Cardiac septum (tissue), 1 donor: ENCODE measurements around the gene CBFA2T3. TPM values are rescaled to one million over a fixed set of nuclear protein-coding genes. Genes with fewer than 3 reads are reported as not detected.

Source experiments
- DNase-seq: peaks from one replicate; pipeline ENCODE4 v3.0.0-alpha.2; 2020; ENCODE audit warnings: low spot score
- intact Hi-C: fragments of 100-400 bp; cut with DNase I; formaldehyde crosslinking; loops from one replicate; pipeline ENCODE4 v1.14.0; 2022
- total RNA-seq: library from RNA; stranded (reverse); fragmentation: NEBNext Ultra II Directional; extraction: Animal tissue kit (Norgen Biotek cat#: 25700); gene quantifications from one replicate; pipeline ENCODE4 v1.2.1, GENCODE V29; 2021
- donor health status: DM: no; HTN: no; CAD: no.

Gene CBFA2T3
- total RNA-seq, 1 donor from 2014 or later, result 5.9 TPM

- intact Hi-C loops, result loop anchor here (2.0 kb wide), 2 partner anchors 223 to 273 kb away; partner anchors contain the start of gene ZNF778
- no peak for DNase-seq
Observed at GRCh38 chr16:88943741-88944140, 33.3 kb downstream of the CBFA2T3 start.

- no peak for DNase-seq
- intact Hi-C loops, result loop anchor here (2.0 kb wide), 2 partner anchors 224 to 274 kb away; partner anchors contain the start of gene ZNF778
Observed at GRCh38 chr16:88943131-88943664, 33.8 kb downstream of the CBFA2T3 start.

DNA sequence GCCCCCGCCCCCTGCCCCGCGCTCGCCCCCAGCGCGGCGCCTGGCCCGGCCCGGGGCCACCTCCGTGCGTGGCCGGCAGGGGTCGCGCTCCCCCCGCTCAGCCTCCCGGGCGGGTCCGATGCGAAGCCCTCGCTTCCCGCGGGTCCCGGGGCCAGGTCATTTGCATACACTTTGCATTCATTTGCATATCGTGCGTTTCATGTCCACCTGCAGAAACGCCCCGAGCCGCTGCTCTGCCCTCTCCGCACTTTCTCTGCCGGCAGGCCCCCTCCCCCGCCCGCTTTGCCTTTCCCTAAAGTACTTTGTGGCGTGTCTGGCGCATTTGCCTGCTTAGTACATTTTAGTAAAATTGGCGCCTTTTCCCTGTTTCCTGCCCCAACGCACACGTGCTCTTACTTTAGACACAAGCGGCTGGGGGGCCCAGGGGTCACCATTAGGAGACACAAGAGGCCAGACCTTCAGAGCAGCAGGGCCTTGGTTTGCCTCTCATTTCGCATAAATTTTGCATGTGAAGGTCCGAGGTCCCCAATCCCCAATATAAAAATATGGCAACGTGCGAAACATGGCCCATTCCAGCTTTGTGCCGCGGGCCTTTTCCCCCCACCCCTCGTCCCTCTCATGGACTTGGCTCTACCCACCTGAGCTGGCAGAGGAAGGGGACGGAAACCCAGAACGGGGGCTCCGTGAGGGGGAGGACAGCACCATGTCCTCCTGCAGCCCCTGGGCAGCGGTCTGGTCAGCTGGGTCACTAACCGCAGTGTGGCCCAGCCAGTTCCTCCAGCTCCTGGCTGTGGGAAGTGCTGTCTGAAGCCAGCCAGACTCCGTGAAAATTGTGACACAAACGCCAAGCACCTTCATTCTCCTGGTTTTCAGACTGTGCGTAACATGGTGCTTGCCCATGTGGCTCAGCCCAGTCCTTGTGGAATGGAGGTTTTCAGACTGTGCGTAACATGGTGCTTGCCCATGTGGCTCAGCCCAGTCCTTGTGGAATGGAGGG lies 34.8 kb downstream of the CBFA2T3 start:
- peak; percentile 89 for DNase-seq

GRCh38 chr16:88940862-88941817 lies 35.9 kb downstream of the CBFA2T3 start:
- intact Hi-C loops, result no loop called here
- no peak for DNase-seq

More for the DNA sequence above, 34.8 kb downstream of the CBFA2T3 start:
- intact Hi-C loops, result loop anchor here (2.0 kb wide), 2 partner anchors 225 to 275 kb away; partner anchors contain the start of gene ZNF778

DNA sequence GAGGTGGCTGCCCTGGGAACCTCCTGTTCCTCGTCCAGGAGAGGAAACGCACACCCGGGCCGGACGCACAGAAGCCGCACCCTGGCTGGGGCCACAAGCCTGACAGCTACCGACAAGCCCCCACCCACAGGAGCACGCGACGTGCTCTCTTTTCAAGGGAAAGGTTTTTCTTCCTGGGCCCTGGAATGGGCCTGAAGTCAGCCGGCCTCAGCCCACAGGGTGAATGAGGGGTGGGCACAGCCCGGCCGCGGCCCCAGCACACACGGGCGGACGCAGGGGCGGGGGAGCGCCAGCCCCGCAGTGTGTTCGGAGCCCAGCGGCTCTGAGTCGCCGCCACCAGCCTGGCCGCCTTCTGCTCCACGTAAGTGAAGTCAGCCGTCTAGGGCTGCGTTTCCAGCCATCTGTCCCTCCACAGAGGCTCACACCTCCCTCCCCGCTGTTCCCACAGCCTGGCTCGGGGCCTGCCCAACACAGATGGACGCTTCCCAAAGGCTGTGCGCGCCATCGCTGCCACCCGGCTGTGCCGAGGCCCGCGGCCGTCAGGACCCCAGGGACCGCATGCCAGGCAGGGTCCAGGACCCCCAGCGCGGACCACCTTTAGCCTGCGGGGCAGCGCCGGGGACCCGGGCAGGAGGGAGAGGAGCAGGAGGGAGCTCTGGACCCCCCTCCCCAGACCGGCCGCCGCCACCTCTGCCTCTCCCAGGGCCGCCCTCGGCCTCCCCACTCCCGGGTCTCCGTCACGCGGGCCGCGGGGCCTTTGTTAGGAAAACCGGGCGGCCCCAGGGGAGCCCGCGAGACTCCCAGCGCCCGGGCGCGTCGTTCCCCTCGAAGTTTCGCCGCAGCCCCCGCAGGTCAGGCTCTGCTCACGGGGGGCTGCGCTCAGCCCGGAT lies 36.8 kb downstream of the CBFA2T3 start:
- intact Hi-C loops, result loop anchor here (1.0 kb wide), 1 partner anchor 54 kb away; no protein-coding TSS in a partner anchor
- DNase-seq, result no peak

DNA sequence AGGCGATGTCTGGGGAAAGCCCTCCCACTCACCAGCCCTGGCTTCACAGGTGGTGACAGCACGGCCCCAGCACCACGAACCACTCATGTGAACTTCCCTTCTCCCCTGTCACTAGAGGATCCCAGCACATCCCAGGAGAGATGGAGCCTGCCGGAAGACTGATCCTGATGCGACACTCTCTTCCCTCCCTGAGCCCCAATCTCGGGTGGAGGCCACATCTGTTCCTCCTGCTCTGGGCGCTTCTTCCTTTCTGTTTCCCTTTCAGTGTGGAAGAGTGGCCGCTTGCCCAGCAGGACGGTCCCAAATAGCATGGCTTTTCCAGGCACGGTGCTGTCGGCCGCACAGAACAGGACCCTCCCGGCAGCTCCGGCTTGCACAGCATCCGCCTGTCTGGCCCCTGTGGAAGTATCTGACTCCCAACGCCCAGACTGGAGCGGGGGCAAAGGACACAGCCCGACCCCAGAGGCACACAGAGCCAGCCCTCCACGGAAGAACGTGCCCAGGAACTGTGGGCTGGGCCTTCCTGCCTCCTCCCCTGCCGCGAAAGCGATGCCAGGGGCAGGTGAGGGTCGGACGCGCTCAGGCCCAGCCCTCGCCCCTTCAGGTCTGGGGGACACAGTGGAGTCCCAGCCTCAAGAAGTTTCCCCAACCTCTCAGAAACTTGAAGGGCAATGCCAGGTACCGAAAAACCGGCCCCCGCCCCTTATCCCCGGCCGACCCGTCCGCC lies 37.6 kb downstream of the CBFA2T3 start:
- no peak for DNase-seq
- intact Hi-C loops, result loop anchor here (1.0 kb wide), 1 partner anchor 53 kb away; no protein-coding TSS in a partner anchor

- intact Hi-C loops, result loop anchor here (1.0 kb wide), 1 partner anchor 53 kb away; no protein-coding TSS in a partner anchor
- DNase-seq, result no peak
Observed at GRCh38 chr16:88938777-88939244, 38.2 kb downstream of the CBFA2T3 start.

DNA sequence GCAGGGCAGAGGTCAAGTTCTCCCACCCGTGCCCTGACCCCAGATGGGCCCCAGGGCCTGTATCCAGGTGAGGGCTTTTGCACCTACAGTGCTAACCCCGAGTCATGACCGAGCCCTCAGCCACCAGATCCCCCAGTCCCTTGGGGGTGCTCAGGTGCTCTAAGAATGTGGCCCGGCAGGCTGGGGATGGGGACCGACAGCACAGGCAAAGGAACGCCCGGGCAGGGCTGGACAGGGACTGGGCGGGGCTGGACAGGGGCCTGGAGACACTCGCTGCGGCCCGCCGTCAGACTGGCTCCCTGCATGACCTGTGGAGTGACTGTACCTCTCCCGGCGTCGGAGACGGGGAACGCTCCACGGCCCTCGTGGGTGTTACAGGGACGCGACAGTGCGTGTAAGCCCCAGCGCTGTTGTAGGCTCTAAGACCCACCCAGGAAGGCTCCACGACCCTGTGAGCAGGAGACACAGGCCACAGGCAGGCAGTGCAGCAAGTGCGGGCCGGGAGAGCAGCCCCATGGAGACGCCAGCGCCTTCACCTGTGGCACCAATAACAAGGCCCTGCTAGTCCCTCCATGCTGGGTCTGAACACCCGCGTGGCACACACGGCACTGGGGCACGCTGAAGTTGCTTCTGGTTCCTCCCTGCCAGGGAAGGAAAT lies 38.8 kb downstream of the CBFA2T3 start:
- intact Hi-C loops, result no loop called here
- no peak for DNase-seq

- no peak for DNase-seq
- intact Hi-C loops, result no loop called here
Observed at GRCh38 chr16:88937206-88937621, 39.8 kb downstream of the CBFA2T3 start.

DNA sequence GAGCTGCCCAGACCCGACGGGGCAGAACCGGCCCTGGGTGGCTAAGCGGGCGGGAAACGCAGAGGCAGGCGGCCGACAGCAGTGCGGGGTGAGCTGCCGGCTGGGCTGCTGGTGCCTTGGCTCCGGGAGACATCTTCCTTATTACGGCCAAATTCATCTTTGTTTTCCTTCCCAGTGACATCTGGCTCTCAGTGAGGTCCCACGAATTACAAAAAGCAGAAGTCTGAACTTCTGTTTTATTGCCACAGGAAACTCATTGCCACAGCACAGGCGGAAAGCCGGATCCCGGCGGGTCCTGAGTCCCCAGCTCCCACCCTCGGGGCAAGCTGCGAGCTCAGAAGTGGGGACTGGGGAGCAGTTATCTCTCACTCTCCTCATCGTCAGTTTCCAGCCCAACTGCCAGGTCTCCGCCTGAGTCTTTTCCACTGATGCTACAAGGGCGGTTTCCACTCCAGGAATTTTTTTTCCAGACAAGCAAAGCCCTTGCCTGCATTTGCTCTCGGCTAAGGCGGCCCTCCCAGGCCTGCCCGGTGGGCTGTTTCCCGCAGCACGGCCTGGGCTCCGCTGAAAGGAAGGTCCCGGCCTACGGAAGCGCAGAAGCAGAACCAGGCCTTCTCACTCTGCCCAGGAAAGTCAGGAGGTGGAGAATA lies 40.3 kb downstream of the CBFA2T3 start:
- peak; percentile 82 for DNase-seq
- intact Hi-C loops, result no loop called here

GRCh38 chr16:88936008-88936555 lies 40.9 kb downstream of the CBFA2T3 start:
- no peak for DNase-seq
- intact Hi-C loops, result no loop called here

DNA sequence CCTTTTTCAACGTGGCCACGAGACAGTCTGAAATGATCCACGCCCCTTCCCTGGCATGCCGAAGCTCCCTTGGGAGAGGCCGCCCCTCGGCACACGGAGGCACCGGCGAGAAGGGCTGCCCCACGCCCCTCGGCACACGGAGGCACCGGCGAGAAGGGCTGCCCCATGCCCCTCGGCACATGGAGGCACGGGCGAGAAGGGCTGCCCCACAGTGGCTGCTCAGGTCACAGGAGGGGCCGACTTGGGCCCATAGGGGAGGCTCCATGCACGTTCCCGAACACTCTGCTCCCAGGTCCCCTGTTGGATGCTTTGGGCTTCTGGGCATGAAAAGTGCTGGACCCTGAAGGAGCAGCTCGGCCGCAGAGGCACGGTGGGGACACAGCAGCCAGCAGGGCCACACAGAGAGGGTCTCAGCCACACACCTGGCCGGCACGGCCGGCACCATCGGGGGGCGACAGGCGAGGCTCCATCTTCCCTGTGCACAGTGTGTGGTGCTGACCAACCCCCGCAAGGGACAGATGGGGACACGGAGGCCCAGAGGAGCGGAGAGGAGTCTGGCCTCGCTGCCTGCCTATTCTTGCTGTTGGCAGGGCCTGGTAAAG lies 42.8 kb downstream of the CBFA2T3 start:
- intact Hi-C loops, result no loop called here
- DNase-seq, result no peak

DNA sequence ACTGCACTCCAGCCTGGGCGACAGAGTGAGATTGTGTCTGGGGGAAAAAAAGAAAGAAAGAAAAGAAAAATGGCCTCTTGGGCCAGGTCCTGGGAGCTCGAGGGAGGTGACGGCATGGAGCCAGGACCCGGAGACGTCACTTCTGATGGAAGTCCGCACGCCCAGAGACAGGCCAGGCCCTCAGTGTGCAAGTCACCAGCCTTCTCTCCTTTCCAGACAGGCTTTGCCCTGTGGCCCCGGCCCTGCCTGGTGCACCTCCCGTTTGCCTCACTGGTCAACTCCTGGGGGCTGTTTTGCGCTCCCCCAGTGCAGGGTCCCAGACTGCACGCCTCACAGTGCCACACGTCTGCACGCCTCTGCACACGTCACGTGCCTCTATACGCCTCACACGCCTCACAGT lies 44.1 kb downstream of the CBFA2T3 start:
- DNase-seq, result no peak
- intact Hi-C loops, result no loop called here

GRCh38 chr16:88931936-88932335 lies 45.1 kb downstream of the CBFA2T3 start:
- intact Hi-C loops, result no loop called here
- DNase-seq, result no peak

GRCh38 chr16:88931373-88931900 lies 45.6 kb downstream of the CBFA2T3 start:
- intact Hi-C loops, result no loop called here

GRCh38 chr16:88930716-88931115 lies 46.3 kb downstream of the CBFA2T3 start:
- DNase-seq, result no peak
- intact Hi-C loops, result no loop called here

More at GRCh38 chr16:88931373-88931900, 45.6 kb downstream of the CBFA2T3 start:
- DNase-seq, result no peak
